ENCODE results near the gene TMEM214. TPM values are rescaled to one million over a fixed set of nuclear protein-coding genes. Genes with fewer than 3 reads are reported as not detected.

The TMEM214 gene
- total RNA-seq, 4 donors from 2014 or later: 16.1 to 96.2 (median 66.5) TPM

GRCh38 chr2:27058210-27058609 lies 25.4 kb downstream of the TMEM214 start:
- Histone ChIP-seq H3K9me3 (no peaks in the 10 kb centered on the region), H3K27ac (no peak overlapping the region), H3K4me1 (no peaks in the 10 kb centered on the region), H3K36me3 (no peaks in the 10 kb centered on the region), H3K27me3 (no peaks in the 10 kb centered on the region), H3K4me3 (no peak overlapping the region)
- no peak for DNase-seq
- intact Hi-C loops (cut with DNase I; ENCODE audit: low total_unique reads): no loop called here
- TF ChIP-seq, protein P1, sequence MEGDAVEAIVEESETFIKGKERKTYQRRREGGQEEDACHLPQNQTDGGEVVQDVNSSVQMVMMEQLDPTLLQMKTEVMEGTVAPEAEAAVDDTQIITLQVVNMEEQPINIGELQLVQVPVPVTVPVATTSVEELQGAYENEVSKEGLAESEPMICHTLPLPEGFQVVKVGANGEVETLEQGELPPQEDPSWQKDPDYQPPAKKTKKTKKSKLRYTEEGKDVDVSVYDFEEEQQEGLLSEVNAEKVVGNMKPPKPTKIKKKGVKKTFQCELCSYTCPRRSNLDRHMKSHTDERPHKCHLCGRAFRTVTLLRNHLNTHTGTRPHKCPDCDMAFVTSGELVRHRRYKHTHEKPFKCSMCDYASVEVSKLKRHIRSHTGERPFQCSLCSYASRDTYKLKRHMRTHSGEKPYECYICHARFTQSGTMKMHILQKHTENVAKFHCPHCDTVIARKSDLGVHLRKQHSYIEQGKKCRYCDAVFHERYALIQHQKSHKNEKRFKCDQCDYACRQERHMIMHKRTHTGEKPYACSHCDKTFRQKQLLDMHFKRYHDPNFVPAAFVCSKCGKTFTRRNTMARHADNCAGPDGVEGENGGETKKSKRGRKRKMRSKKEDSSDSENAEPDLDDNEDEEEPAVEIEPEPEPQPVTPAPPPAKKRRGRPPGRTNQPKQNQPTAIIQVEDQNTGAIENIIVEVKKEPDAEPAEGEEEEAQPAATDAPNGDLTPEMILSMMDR (IDR thresholded peaks at IDR 0.05): no peak

DNA sequence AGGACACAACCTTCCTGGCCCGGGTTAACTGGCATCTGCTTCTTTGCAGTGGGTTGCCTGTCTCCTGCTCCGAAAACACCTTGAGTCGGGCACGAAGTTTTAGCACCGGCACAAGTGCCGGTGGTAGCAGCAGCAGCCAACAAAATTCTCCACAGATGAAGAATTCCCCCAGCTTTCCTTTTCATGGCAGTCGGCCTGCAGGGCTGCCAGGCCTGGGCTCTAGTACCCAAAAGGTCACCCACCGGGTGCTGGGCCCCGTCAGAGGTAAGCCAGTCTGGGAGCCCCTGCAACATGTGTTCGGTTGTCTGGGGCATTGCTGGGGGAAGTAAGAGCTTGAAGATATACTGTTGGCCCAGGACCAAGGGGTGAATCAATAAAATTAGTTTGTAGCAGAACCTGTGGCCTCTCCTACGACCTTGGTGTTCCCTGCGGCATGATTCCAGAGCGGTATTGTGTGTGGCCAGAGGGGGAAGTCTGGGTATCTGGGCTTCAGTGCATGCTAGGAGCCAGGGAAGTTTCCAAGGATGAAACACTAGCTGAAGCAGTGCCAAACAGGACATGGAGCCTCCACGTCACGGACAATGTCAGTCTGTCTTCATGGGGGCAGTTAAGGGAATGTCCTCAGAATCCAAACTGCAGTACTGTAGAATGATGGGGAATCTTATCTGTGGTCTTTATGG lies 26.5 kb downstream of the TMEM214 start:
- no peaks in the 10 kb centered on the region for H3K27me3 ChIP-seq
- no peaks in the 10 kb centered on the region for H3K9me3 ChIP-seq
- intact Hi-C loops (cut with DNase I; ENCODE audit: low total_unique reads): no loop called here
- H3K36me3 ChIP-seq: no peaks in the 10 kb centered on the region
- no peak overlapping the region for H3K4me3 ChIP-seq
- DNase-seq: no peak
- TF ChIP-seq POLR2A (IDR thresholded peaks at IDR 0.05): no peak
- TF ChIP-seq, protein P1 (IDR thresholded peaks at IDR 0.05): no peak
- no peaks in the 10 kb centered on the region for H3K4me1 ChIP-seq
- no peak overlapping the region for H3K27ac ChIP-seq

- intact Hi-C loops (cut with DNase I; ENCODE audit: low total_unique reads): no loop called here
- no peak for TF ChIP-seq POLR2A (IDR thresholded peaks at IDR 0.05)
- TF ChIP-seq, protein P1 (IDR thresholded peaks at IDR 0.05): no peak
- H3K36me3 ChIP-seq: no peaks in the 10 kb centered on the region
Observed at GRCh38 chr2:27060323-27060722, 27.6 kb downstream of the TMEM214 start.

GRCh38 chr2:27065128-27065527 lies 32.4 kb downstream of the TMEM214 start:
- no peak overlapping the region for H3K27ac ChIP-seq
- H3K27me3 ChIP-seq: no peaks in the 10 kb centered on the region
- no peaks in the 10 kb centered on the region for H3K9me3 ChIP-seq
- no peaks in the 10 kb centered on the region for H3K36me3 ChIP-seq
- peaks cover 5 to 8% of the 10 kb centered on the region in 2 donors for H3K4me1 ChIP-seq
- TF ChIP-seq POLR2A (IDR thresholded peaks at IDR 0.05): no peak
- TF ChIP-seq, protein P1 (IDR thresholded peaks at IDR 0.05): no peak
- DNase-seq: no peak
- no peak overlapping the region for H3K4me3 ChIP-seq
- intact Hi-C loops (cut with DNase I; ENCODE audit: low total_unique reads): no loop called here

More at GRCh38 chr2:27060323-27060722, 27.6 kb downstream of the TMEM214 start:
- Histone ChIP-seq H3K27me3 (no peaks in the 10 kb centered on the region), H3K4me3 (no peak overlapping the region), H3K27ac (no peak overlapping the region), H3K4me1 (no peaks in the 10 kb centered on the region), H3K9me3 (no peaks in the 10 kb centered on the region)
- no peak for DNase-seq

GRCh38 chr2:27067385-27067784 lies 34.6 kb downstream of the TMEM214 start:
- DNase-seq: no peak
- Histone ChIP-seq H3K4me3 (no peak overlapping the region), H3K27me3 (no peaks in the 10 kb centered on the region), H3K27ac (no peak overlapping the region), H3K36me3 (no peaks in the 10 kb centered on the region), H3K9me3 (no peaks in the 10 kb centered on the region), H3K4me1 (peaks cover 5 to 10% of the 10 kb centered on the region in 2 donors)
- intact Hi-C loops (cut with DNase I; ENCODE audit: low total_unique reads): no loop called here
- TF ChIP-seq, protein P1 (IDR thresholded peaks at IDR 0.05): no peak
